Iris pigment epithelial cell (primary cell): ENCODE results near the gene EHD1.

Source experiments
- DNase-seq: peaks from one replicate; pipeline ENCODE4 v3.0.0-alpha.2; 2011; ENCODE audit warnings: low read depth

EHD1 gene

GRCh38 chr11:64878494-64879243 lies at the start of gene EHD1:
Gene EHD1, minus strand, starts transcription at chr11:64878621. Its CDS starts 157 bp downstream, at chr11:64878464.
- peak; percentile 94 for DNase-seq

GRCh38 chr11:64926689-64927088 lies 48.3 kb upstream of the EHD1 start:
- DNase-seq: no peak

GRCh38 chr11:64925536-64926436 lies 47.4 kb upstream of the EHD1 start:
- DNase-seq: no peak

- DNase-seq: no peak
These were observed 46.5 kb upstream of the EHD1 start for GRCh38 chr11:64924910-64925284.

GRCh38 chr11:64923944-64924909 lies 45.8 kb upstream of the EHD1 start, which contains the start of gene PPP2R5B:
Gene PPP2R5B, plus strand, starts transcription at chr11:64924689. Its CDS starts 1,046 bp downstream, at chr11:64925735.
- peak; percentile 95 for DNase-seq

- no peak for DNase-seq
These were observed 44.8 kb upstream of the EHD1 start for GRCh38 chr11:64923151-64923661.

- DNase-seq: no peak
These were observed 43.0 kb upstream of the EHD1 start for GRCh38 chr11:64921384-64921783.

GRCh38 chr11:64920124-64920523 lies 41.7 kb upstream of the EHD1 start:
- no peak for DNase-seq

- no peak for DNase-seq
These were observed 41.2 kb upstream of the EHD1 start for GRCh38 chr11:64919627-64920026.

GRCh38 chr11:64918017-64918416 lies 39.6 kb upstream of the EHD1 start:
- DNase-seq: peak; percentile 70

GRCh38 chr11:64917663-64917995 lies 39.2 kb upstream of the EHD1 start:
- DNase-seq: no peak

- peak; percentile 100 for DNase-seq
These were observed 38.6 kb upstream of the EHD1 start, which contains the start of gene ATG2A for GRCh38 chr11:64916775-64917662. Gene ATG2A, minus strand, starts transcription at chr11:64917209. Its CDS starts 74 bp downstream, at chr11:64917135.

GRCh38 chr11:64916040-64916774 lies 37.8 kb upstream of the EHD1 start:
- DNase-seq: peak; percentile 50

- DNase-seq: no peak
These were observed 37.0 kb upstream of the EHD1 start for GRCh38 chr11:64915376-64915887.

GRCh38 chr11:64914123-64914522 lies 35.7 kb upstream of the EHD1 start:
- DNase-seq: no peak

- DNase-seq: no peak
These were observed 34.8 kb upstream of the EHD1 start for GRCh38 chr11:64913171-64913727.

GRCh38 chr11:64911689-64912088 lies 33.3 kb upstream of the EHD1 start:
- DNase-seq: no peak

- no peak for DNase-seq
These were observed 32.7 kb upstream of the EHD1 start for GRCh38 chr11:64911142-64911541.

- no peak for DNase-seq
These were observed 32.2 kb upstream of the EHD1 start for GRCh38 chr11:64910451-64911093.
